ENCODE results near the gene ATP13A4. TPM values are rescaled to one million over a fixed set of nuclear protein-coding genes. Genes with fewer than 3 reads are reported as not detected.

The ATP13A4 gene
- polyA plus RNA-seq, 1 donor from 2014 or later: 6.2 TPM

GRCh38 chr3:193388361-193388760 lies 166.3 kb downstream of the ATP13A4 start:
- H3K9ac ChIP-seq (ENCODE audit: low read length): no peak overlapping the region
- no peak overlapping the region for H3K27ac ChIP-seq (ENCODE audit: low read length)
- no peaks in the 10 kb centered on the region for H3K79me2 ChIP-seq (replicated peaks; ENCODE audit: insufficient read depth, low read length)
- H3K4me2 ChIP-seq (ENCODE audit: low read length): no peak overlapping the region
- TF ChIP-seq TAF1 (IDR thresholded peaks at IDR 0.05; ENCODE audit: low read depth) (no peak), EP300 (conservative IDR thresholded peaks at IDR 0.05; ENCODE audit: poor library complexity, severe bottlenecking) (no peak), CTCF (IDR thresholded peaks at IDR 0.05; ENCODE audit: poor library complexity, severe bottlenecking) (no peak), EZH2 (IDR thresholded peaks at IDR 0.05; ENCODE audit: borderline replicate concordance, insufficient read depth, low read length, poor library complexity, severe bottlenecking) (no peak), RAD21 (conservative IDR thresholded peaks at IDR 0.05) (no peak), MXI1 (conservative IDR thresholded peaks at IDR 0.05; ENCODE audit: poor library complexity, severe bottlenecking) (no peak), POLR2AphosphoS5 (IDR thresholded peaks at IDR 0.05) (no peak), SMC3 (conservative IDR thresholded peaks at IDR 0.05; ENCODE audit: poor library complexity) (no peak)
- H3K9me3 ChIP-seq (ENCODE audit: low read length): no peaks in the 10 kb centered on the region
- no peak overlapping the region for H3K4me3 ChIP-seq (ENCODE audit: low read length)
- no peaks in the 10 kb centered on the region for H3K27me3 ChIP-seq (ENCODE audit: insufficient read depth, low read depth, low read length)
- H2AFZ ChIP-seq (ENCODE audit: low read depth, low read length): no peak overlapping the region
- no peaks in the 10 kb centered on the region for H3K9me2 ChIP-seq (ENCODE audit: insufficient read depth, low read length)
- no peaks in the 10 kb centered on the region for H3K36me3 ChIP-seq (ENCODE audit: insufficient read depth, low read length)
- H3F3A ChIP-seq (ENCODE audit: insufficient read depth, low read length, poor library complexity, severe bottlenecking): no peaks in the 10 kb centered on the region
- H4K20me1 ChIP-seq (ENCODE audit: insufficient read depth): no peaks in the 10 kb centered on the region

GRCh38 chr3:193387596-193387995 lies 167.1 kb downstream of the ATP13A4 start:
- Histone ChIP-seq H3F3A (ENCODE audit: insufficient read depth, low read length, poor library complexity, severe bottlenecking) (no peaks in the 10 kb centered on the region), H3K79me2 (replicated peaks; ENCODE audit: insufficient read depth, low read length) (no peaks in the 10 kb centered on the region), H2AFZ (ENCODE audit: low read depth, low read length) (no peak overlapping the region), H3K27ac (ENCODE audit: low read length) (no peak overlapping the region), H3K4me2 (ENCODE audit: low read length) (no peak overlapping the region), H4K20me1 (ENCODE audit: insufficient read depth) (no peaks in the 10 kb centered on the region), H3K36me3 (ENCODE audit: insufficient read depth, low read length) (no peaks in the 10 kb centered on the region), H3K9ac (ENCODE audit: low read length) (no peak overlapping the region), H3K9me3 (ENCODE audit: low read length) (no peaks in the 10 kb centered on the region), H3K4me3 (ENCODE audit: low read length) (no peak overlapping the region), H3K27me3 (ENCODE audit: insufficient read depth, low read depth, low read length) (no peaks in the 10 kb centered on the region), H3K9me2 (ENCODE audit: insufficient read depth, low read length) (no peaks in the 10 kb centered on the region)
- TF ChIP-seq TAF1 (IDR thresholded peaks at IDR 0.05; ENCODE audit: low read depth) (no peak), EP300 (conservative IDR thresholded peaks at IDR 0.05; ENCODE audit: poor library complexity, severe bottlenecking) (no peak), SMC3 (conservative IDR thresholded peaks at IDR 0.05; ENCODE audit: poor library complexity) (no peak), MXI1 (conservative IDR thresholded peaks at IDR 0.05; ENCODE audit: poor library complexity, severe bottlenecking) (no peak), CTCF (IDR thresholded peaks at IDR 0.05; ENCODE audit: poor library complexity, severe bottlenecking) (no peak), REST (IDR thresholded peaks at IDR 0.05; ENCODE audit: borderline replicate concordance) (no peak), EZH2 (IDR thresholded peaks at IDR 0.05; ENCODE audit: borderline replicate concordance, insufficient read depth, low read length, poor library complexity, severe bottlenecking) (no peak)
